SJCRH30 (cell line): Measurements from ENCODE around the gene TRMT11. TPM values are rescaled to one million over a fixed set of nuclear protein-coding genes. Genes with fewer than 3 reads are reported as not detected.
"Not testable (repeated sequence)": the region's sequence is repeated elsewhere in the genome, so short reads cannot be mapped to it uniquely, and the experiment has no call there.

ENCODE experiments used
- DNase-seq, 2 experiments: peaks; one replicate each; pipeline ENCODE4 v3.0.0-alpha.2; 2015 to 2020
- H3K27ac ChIP-seq: fragments of 250-450 bp; sonication (Bioruptor Pico); 2 replicates; pipeline ENCODE4 v1.5.1; 2020; ENCODE audit warnings: mild to moderate bottlenecking, moderate library complexity
- H3K27me3 ChIP-seq: fragments of 250-450 bp; sonication (Bioruptor Pico); 2 replicates; pipeline ENCODE4 v1.5.1; 2020; ENCODE audit warnings: mild to moderate bottlenecking, moderate library complexity
- H3K36me3 ChIP-seq: fragments of 250-450 bp; sonication (Bioruptor Pico); 2 replicates; pipeline ENCODE4 v1.5.1; 2020; ENCODE audit warnings: mild to moderate bottlenecking, moderate library complexity
- H3K4me1 ChIP-seq: fragments of 250-450 bp; sonication (Bioruptor Pico); 2 replicates; pipeline ENCODE4 v1.5.1; 2020; ENCODE audit warnings: mild to moderate bottlenecking, moderate library complexity
- H3K4me3 ChIP-seq: fragments of 250-450 bp; sonication (Bioruptor Pico); 2 replicates; pipeline ENCODE4 v1.5.1; 2020; ENCODE audit warnings: mild to moderate bottlenecking, moderate library complexity
- H3K9me3 ChIP-seq: fragments of 250-450 bp; sonication (Bioruptor Pico); replicated peaks from 2 replicates; pipeline ENCODE4 v1.5.1; 2020; ENCODE audit warnings: mild to moderate bottlenecking, moderate library complexity
- total RNA-seq: library from RNA; depleted of rRNA; stranded (reverse); fragments of >200 nt; shearing (Covaris generic); gene quantifications from 2 replicates; pipeline ENCODE4 v1.2.3, GENCODE V29; 2014

TRMT11 gene
- total RNA-seq, 1 experiment from 2014 or later, result 30.2 TPM

DNA sequence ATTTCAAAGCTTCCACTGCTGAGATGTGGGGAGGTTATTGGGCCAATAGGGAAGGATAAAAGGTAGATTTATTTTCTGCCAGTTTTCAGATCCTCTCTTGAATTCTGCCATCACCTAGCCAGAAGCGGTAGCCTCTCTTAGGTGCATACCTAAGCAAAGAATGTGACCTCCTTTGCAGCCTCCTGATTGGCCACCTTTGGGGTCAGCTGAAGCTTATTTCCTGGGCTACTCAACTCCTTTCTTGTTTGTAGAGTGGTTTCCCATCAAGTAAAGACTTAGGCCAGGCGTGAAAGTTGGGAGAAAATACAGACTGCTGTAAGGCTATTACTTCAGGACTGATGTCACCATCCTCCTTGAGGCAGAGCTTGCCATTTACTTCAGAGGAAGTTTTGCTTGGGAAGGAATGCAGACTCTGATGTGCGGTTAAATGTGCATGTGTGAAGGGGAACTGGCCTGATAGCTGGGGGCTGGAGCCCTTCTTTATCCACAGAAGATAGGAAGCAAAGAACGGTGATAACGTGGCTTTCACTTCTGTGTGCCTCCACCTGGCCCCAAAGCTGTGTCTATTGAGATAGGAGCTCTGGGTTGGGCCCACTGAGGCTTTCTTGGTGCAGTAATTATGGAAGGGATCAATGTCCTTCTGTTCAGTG, 70.1 kb downstream of the TRMT11 start:
- Histone ChIP-seq H3K27ac (no peak overlapping the region), H3K4me3 (no peak overlapping the region), H3K9me3 (no peaks in the 10 kb centered on the region), H3K27me3 (no peaks in the 10 kb centered on the region), H3K36me3 (no peaks in the 10 kb centered on the region), H3K4me1 (no peaks in the 10 kb centered on the region)
- no peak for DNase-seq

DNA sequence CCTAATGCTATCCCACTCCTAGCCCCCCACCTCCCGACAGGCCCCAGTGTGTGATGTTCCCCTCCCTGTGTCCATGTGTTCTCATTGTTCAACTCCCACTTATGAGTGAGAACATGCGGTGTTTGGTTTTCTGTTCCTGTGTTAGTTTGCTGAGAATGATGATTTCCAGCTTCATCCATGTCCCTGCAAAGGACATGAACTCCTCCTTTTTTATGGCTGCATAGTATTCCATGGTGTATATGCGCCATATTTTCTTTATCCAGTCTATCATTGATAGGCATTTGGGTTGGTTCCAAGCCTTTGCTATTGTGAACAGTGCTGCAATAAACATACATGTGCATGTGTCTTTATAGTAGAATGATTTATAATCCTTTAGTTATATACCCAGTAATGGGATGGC, 71.7 kb downstream of the TRMT11 start:
- H3K27me3 ChIP-seq, DNase-seq, H3K4me3 ChIP-seq, H3K27ac ChIP-seq, H3K4me1 ChIP-seq, H3K9me3 ChIP-seq, H3K36me3 ChIP-seq: not testable (repeated sequence)

DNA sequence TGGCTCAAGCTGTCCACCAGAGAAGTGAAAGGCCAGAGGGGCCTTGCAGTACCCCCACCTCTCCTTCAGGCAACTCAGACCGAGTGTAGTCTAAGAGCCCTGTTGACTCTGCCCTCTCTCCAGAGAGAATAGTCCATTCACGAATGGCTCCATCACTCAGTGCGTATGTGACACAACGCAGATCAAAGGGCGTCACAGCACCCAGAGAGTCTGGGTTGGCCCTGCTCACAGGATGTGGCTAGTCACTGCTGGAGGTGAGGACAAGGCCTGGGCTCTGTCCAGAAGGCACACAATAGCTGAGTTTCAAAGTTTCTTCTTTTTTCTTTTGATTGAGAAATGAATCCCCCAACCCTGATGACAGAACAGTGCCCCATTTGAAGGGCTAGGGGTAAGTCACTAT, 74.1 kb downstream of the TRMT11 start:
- DNase-seq, result no peak
- Histone ChIP-seq H3K4me1 (peaks cover 26% of the 10 kb centered on the region), H3K27ac (no peak overlapping the region), H3K4me3 (no peak overlapping the region), H3K9me3 (no peaks in the 10 kb centered on the region), H3K36me3 (no peaks in the 10 kb centered on the region), H3K27me3 (no peaks in the 10 kb centered on the region)

DNA sequence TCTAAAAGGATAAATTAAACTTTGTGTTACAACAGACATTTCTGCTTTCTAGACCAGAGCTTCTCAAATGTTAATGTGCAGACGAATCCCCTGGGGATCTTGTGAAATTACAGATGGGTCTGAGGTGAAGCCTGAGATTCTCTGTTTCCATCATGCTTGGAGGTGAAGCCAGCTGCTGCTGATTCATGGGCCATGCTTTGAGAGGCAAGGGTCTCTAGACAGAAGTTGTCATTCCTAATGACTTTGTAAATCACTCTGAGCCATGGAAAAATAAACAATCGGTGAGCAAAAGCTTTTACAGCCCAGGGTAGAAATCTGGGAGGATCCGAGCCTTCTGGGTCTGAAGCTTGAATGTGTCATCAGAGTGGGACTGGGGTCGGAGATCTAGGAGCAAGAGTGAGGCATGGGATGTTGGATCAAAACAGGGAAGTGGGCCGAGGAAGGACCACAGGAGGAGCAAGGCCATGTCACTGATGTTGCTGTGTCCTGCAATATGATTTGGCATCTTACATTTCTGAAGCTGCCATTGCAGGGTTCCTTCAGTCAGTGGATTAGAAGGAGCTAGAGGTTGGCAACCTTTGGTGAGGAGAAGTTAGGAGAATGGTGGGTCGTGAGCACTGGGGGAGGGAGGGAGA, 77.3 kb downstream of the TRMT11 start:
- Histone ChIP-seq H3K4me1 (peaks cover 29% of the 10 kb centered on the region), H3K36me3 (no peaks in the 10 kb centered on the region), H3K27ac (peak overlapping the region; percentile 37; the same call in 1 of the 2 replicates), H3K9me3 (no peaks in the 10 kb centered on the region), H3K4me3 (no peak overlapping the region), H3K27me3 (no peaks in the 10 kb centered on the region)
- DNase-seq, result peak; percentile 62 to 76

DNA sequence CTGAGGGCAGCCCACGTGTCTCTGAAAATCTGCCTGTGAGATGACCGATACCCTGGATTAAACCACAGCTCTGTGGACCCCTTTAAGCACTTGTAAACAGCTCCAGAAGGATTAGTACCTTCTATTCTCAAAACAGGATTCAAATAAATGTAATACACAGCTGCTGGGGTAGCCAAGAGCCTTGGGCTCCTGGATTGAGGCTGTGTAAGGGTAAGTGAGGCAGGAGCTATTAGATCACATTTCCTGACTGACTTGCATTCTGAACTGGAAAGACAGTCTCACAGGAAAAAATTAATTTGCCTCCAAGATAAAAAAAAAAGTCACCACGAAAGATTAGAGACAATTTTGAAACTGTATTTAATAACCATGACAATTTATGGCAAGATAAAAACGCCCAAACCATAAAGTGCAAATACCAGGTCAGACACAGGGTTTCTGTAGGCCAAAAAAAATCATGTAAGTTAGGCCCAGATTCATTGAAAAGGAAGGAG, 78.0 kb downstream of the TRMT11 start:
- Histone ChIP-seq H3K36me3 (no peaks in the 10 kb centered on the region), H3K9me3 (no peaks in the 10 kb centered on the region), H3K4me1 (peaks cover 29% of the 10 kb centered on the region), H3K4me3 (no peak overlapping the region), H3K27me3 (no peaks in the 10 kb centered on the region), H3K27ac (peak overlapping the region; percentile 37)
- DNase-seq, result peak; percentile 23 to 45

DNA sequence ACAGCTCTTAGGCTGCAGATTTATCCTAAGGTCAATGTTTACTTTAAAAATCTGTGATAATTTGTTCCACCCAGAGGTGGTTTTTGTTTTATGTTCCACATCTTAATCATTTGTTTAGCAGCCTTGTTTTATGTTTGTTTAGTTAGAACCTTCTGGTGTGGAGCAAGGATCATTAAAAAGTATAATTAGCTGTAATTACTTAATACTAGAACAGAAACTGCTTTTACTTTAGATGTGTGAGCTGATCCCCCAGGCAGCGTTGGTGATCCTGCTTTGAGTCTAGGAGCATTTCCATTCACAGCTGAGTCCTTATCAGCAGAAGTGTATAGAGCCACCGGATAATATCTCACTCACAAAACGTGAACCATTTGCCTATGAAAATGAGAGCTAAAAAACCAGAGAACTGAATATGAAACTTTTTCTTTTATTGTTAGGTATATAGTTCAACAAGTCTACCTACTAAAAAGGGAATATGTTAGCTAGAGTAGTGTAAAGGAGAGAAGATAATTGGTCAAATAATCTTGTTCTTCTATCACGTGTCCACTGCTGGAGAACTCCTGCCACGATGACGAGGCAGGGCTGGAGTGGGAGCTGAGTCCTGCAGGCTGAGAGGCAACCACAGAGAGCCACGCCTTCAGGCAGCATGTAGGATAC, 78.5 kb downstream of the TRMT11 start:
- H3K4me1 ChIP-seq, result peaks cover 29% of the 10 kb centered on the region
- H3K4me3 ChIP-seq, result no peak overlapping the region
- no peaks in the 10 kb centered on the region for H3K36me3 ChIP-seq
- peak overlapping the region; percentile 37 for H3K27ac ChIP-seq
- peak; percentile 34 to 47 for DNase-seq
- no peaks in the 10 kb centered on the region for H3K9me3 ChIP-seq
- H3K27me3 ChIP-seq, result no peaks in the 10 kb centered on the region

DNA sequence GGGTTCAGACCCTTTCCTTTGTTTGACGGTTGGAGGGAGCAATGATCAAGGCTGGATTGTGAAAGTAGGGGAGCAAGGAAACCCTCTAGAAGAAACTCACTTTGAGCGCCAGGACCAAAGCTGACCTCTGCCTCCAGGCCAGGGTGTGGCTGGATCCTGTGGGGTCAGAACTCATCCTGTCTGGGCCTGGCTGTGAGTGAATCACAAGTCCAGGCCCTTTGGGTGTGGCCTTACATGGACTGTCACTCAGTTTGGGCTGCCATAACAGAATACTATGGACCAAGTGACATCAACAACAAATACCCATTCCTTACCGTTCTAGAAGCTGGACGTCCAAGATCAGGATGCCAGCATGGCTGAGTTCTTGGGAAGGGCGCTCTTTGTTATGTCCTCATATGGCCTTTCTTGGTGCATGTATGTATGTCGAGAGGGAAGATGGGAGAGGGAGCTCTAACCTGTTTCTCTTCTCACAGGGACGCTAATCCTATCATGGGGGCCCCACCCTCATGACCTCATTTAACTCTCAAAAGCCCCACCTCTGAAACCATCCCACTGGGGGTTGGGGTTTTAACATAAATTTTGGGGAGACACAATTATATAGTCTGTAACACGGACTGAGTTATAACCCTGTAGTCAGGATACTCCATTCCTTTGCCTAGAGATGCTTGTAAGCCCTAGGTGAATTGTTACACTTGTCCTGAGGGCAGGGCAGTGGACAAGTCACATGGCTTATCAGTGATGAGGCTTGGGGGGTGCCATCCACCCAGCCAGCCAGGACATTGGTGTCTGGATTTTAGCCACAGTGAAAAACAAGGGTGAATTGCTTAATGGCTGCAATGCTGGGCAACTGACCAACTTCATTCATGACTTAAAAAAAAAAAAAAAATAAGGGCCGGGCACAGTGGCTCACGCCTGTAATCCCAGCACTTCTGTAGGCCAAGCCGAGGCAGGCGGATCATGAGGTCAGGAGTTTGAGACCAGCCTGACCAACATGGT, 80.0 kb downstream of the TRMT11 start:
- no peak for DNase-seq
- Histone ChIP-seq H3K36me3 (no peaks in the 10 kb centered on the region), H3K9me3 (no peaks in the 10 kb centered on the region), H3K4me1 (peaks cover 29% of the 10 kb centered on the region), H3K27me3 (no peaks in the 10 kb centered on the region), H3K4me3 (no peak overlapping the region), H3K27ac (no peak overlapping the region)

DNA sequence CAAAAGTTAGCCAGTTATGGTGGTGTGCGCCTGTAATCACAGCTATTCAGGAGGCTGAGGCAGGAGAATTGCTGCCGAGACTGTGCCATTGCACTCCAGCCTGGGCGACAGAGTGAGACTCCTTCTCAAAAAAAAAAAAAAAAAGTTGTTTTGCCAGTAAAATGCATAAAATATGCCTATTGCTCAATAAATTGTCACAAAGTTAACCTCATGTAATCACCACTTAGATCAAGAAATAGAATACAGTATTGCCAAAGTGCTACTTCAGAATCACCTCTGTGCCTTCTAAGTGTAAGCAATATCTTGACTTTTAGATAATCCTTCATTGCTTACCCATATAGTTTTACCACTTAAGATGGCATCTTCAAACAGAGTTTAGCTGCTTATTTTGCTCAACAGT, 80.7 kb downstream of the TRMT11 start:
- Histone ChIP-seq H3K27me3 (no peaks in the 10 kb centered on the region), H3K9me3 (no peaks in the 10 kb centered on the region)
- no peak for DNase-seq

DNA sequence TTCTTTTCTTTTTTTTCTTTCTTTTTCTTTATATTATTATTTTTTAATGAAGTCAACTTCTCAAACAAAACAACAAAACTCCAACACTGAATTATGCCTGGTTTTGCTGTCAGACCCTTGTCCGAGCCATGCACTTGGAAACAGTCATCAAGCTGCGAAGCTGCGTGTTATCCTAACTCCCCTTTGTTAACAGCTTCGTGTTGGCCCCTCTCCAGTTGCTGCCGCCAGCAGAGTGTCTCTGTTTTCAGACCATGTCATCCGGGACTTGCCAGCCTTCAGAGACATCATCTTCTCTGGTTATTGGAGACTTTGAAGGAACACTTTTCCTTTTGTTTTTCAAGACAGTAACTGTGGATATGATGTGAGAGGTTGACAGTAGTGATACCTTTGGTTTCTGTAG, 83.1 kb downstream of the TRMT11 start:
- DNase-seq, result no peak
- no peaks in the 10 kb centered on the region for H3K9me3 ChIP-seq
- H3K27me3 ChIP-seq, result no peaks in the 10 kb centered on the region
- H3K4me3 ChIP-seq, result no peak overlapping the region
- no peak overlapping the region for H3K27ac ChIP-seq
- no peaks in the 10 kb centered on the region for H3K36me3 ChIP-seq
- peaks cover 12% of the 10 kb centered on the region; the same call in 1 of the 2 replicates for H3K4me1 ChIP-seq

More for the DNA sequence above, 80.7 kb downstream of the TRMT11 start:
- Histone ChIP-seq H3K4me1 (peaks cover 29% of the 10 kb centered on the region), H3K27ac (no peak overlapping the region), H3K36me3 (no peaks in the 10 kb centered on the region), H3K4me3 (no peak overlapping the region)

DNA sequence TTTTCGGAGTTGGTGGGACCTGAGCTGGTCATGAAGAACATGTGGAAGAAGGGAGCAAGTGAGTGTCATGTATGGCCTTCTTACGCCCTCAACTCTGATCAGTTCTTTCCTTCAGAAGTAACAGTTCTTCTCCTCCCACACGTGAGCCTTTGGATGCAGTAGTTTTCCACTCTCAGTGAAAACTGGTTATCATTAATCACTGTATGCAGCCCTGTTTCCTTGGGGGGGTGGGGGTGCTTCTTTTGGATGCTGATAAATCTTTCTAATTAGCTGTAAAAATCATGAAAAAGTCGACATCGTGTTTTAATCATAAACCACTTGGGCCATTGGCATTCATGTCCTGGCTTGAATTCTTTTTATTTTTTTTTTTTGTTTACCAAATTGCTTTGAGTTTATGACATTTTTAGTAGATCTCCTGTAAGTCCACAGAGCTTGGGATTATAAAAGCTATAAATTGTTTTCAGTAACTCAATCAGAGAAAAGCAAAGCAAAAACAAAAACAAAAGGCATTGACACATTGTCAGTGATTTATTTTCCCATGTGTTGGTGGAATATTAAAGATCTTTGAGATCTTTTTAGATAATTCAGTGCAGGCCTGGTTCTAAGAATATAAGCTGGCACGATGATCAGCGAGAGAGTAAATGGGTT, 84.8 kb downstream of the TRMT11 start:
- no peak for DNase-seq
- Histone ChIP-seq H3K27me3 (no peaks in the 10 kb centered on the region), H3K4me1 (no peaks in the 10 kb centered on the region), H3K4me3 (no peak overlapping the region), H3K36me3 (no peaks in the 10 kb centered on the region), H3K27ac (no peak overlapping the region), H3K9me3 (no peaks in the 10 kb centered on the region)

DNA sequence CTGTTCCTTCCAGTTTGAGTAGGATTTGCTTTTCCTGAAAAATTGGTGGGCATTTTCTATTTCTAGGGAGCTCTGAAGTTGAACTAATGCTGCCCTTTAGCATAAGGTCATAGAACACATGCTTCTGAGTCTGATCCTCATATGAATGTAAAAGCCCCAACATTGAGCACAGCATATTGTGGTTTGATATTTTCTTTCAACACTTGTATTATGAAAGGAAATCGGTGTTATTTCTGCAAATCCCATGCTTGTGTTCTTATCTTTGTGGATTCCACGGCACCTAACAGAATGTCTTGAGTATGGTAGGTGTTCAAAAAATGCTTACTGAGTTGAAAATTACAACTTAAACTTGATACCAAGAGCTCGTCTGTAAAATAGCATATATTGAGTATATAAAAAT, 85.8 kb downstream of the TRMT11 start:
- H3K36me3 ChIP-seq, result no peaks in the 10 kb centered on the region
- no peak overlapping the region for H3K27ac ChIP-seq
- no peak for DNase-seq
- H3K4me1 ChIP-seq, result no peaks in the 10 kb centered on the region
- no peaks in the 10 kb centered on the region for H3K27me3 ChIP-seq
- H3K9me3 ChIP-seq, result no peaks in the 10 kb centered on the region
- H3K4me3 ChIP-seq, result no peak overlapping the region

DNA sequence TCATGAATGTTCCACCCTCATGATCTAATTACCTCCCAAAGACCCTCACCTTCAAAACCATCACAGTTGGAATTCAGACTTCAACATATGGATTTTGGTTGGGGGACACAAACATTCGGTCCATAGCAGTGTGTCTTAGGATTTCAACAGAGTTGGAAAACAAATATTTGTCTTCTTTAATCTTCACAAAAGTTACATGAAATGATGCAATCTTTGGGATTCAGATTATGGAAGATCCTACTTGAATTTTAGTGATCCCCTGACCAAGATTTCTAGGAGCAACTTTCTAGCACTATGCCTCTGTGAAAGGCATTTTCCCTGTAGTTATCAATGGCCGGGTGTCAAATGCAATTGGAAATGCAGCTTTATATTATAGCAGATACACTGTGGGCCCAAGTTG, 86.5 kb downstream of the TRMT11 start:
- Histone ChIP-seq H3K4me3 (no peak overlapping the region), H3K27me3 (no peaks in the 10 kb centered on the region), H3K9me3 (no peaks in the 10 kb centered on the region), H3K4me1 (no peaks in the 10 kb centered on the region), H3K27ac (no peak overlapping the region), H3K36me3 (no peaks in the 10 kb centered on the region)
- DNase-seq, result no peak

DNA sequence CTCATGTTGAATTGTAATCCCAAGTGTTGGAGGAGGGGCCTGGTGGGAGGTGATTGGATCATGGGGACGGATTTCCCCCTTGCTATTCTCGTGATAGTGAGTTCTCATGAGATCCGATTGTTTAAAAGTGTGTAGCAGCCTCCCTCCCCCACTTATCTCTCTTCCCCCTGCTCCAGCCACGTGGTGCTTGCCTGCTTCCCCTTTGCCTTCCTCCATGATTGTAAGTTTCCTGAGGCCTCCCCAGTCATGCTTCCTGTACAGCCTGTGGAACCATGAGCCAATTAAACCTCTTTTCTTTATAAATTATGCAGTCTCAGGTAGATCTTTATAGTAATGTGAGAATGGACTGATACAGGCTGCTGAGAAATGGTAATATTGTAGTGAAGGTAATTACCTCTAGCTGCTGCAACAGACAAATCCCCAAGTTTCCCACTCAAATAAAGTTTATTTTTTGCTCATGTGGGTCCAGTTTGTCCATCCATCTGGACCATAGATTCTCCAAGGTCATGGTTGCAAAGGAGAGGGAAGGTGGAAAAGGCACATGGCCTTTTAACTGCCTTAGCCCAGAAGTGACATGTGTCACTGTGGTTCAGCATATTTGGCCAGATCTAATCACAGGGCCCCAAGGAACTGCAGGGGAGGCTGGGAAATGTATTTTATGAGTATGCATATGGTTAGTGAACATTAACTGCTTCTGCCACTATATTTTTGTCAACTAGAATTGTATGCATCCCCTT, 89.2 kb downstream of the TRMT11 start:
- Histone ChIP-seq H3K27ac (no peak overlapping the region), H3K27me3 (no peaks in the 10 kb centered on the region), H3K9me3 (no peaks in the 10 kb centered on the region), H3K4me3 (no peak overlapping the region), H3K4me1 (no peaks in the 10 kb centered on the region), H3K36me3 (no peaks in the 10 kb centered on the region)
- no peak for DNase-seq
